Esophagus muscularis mucosa (tissue), 4 donors: ENCODE results near the gene EMID1.

Experiments used
- CTCF ChIP-seq, 3 experiments: fragments of 200-600 bp in 2 of 3; fragments of 450-650 bp in 1 of 3; sonication (generic) in 2 of 3; IDR thresholded peaks; one replicate each; pipeline ENCODE4 v1.5.1; 2017 to 2019; ENCODE audit warnings: antibody characterized with exemption in 3 of 3, mild to moderate bottlenecking in 2 of 3, moderate library complexity in 1 of 3
- EP300 ChIP-seq: sonication (generic); formaldehyde crosslinking; IDR thresholded peaks from one replicate; pipeline ENCODE4 v1.6.1; 2017; ENCODE audit warnings: antibody characterized with exemption
- POLR2A ChIP-seq: fragments of 450-650 bp; IDR thresholded peaks from one replicate; pipeline ENCODE4 v1.6.1; 2017; ENCODE audit warnings: antibody characterized with exemption, moderate library complexity, mild to moderate bottlenecking, low read depth

- no peak for TF ChIP-seq EP300
- no peak for TF ChIP-seq CTCF (IDR thresholded peaks at IDR 0.05)
- no peak for TF ChIP-seq POLR2A
These were observed 84.4 kb downstream of the EMID1 start for GRCh38 chr22:29290061-29290460.
